CD4-positive, alpha-beta T cell (primary cell): ENCODE data around the gene TAF11L8. TPM values are rescaled to one million over a fixed set of nuclear protein-coding genes. Genes with fewer than 3 reads are reported as not detected.
"Not testable (repeated sequence)": the region's sequence is repeated elsewhere in the genome, so short reads cannot be mapped to it uniquely, and the experiment has no call there.

Experiments
- ATAC-seq: fragments of 200-7000 bp; cut with Tn5 transposase; one replicate; pipeline ENCODE4 v1.10.0; 2022; ENCODE audit warnings: mild to moderate bottlenecking; ENCODE audit not compliant: poor library complexity
- CTCF ChIA-PET: fragments of 350-600 bp; sonication (Branson Sonifier 250); formaldehyde crosslinking; loops from one replicate; lab custom pipeline; 2021; ENCODE audit warnings: antibody characterized with exemption, inconsistent platforms; lab: Charles Lee
- POLR2A ChIA-PET: fragments of 350-600 bp; sonication (Branson Sonifier 250); formaldehyde crosslinking; loops from one replicate; lab custom pipeline; 2021; ENCODE audit warnings: antibody characterized with exemption, inconsistent platforms; lab: Charles Lee
- DNase-seq, 14 experiments: peaks; one replicate each; pipeline ENCODE4 v3.0.0-alpha.2; 2013 to 2020; ENCODE audit warnings: mixed read lengths in 2 of 14
- H3K27ac ChIP-seq, 2 donors: one replicate each; pipeline versions ENCODE4 v1.5.1 to v1.7.0; 2013; ENCODE audit warnings: low read length in 2 of 2, low read depth in 1 of 2, mild to moderate bottlenecking in 1 of 2
- H3K27me3 ChIP-seq, 2 experiments: 1 replicate in 1 of 2; 2 replicates in 1 of 2; pipeline versions ENCODE4 v1.6.1 to v1.7.0; 2013; ENCODE audit warnings: low read length in 2 of 2, control low read depth in 1 of 2, mild to moderate bottlenecking in 1 of 2, moderate library complexity in 1 of 2; ENCODE audit not compliant: insufficient read depth in 2 of 2, control insufficient read depth in 1 of 2
- H3K36me3 ChIP-seq: one replicate; pipeline ENCODE4 v1.6.1; 2013; ENCODE audit warnings: low read length, control low read depth; ENCODE audit not compliant: insufficient read depth
- H3K4me1 ChIP-seq: one replicate; pipeline ENCODE4 v1.6.1; 2013; ENCODE audit warnings: low read length, control low read depth; ENCODE audit not compliant: insufficient read depth
- H3K4me3 ChIP-seq: one replicate; pipeline ENCODE4 v1.5.1; 2013; ENCODE audit warnings: mild to moderate bottlenecking, low read length, moderate library complexity
- H3K9me3 ChIP-seq, 2 experiments: 1 replicate in 1 of 2; 2 replicates in 1 of 2; pipeline versions ENCODE4 v1.6.1 to v1.7.0; 2013; ENCODE audit warnings: low read length in 2 of 2, mild to moderate bottlenecking in 2 of 2, control low read depth in 1 of 2, moderate library complexity in 1 of 2; ENCODE audit not compliant: control insufficient read depth in 1 of 2, insufficient read depth in 1 of 2
- H3K27ac Mint-ChIP-seq: one replicate; pipeline ENCODE4 v1.8.0; 2020; ENCODE audit warnings: mixed read lengths
- H3K27me3 Mint-ChIP-seq: one replicate; pipeline ENCODE4 v1.8.0; 2021; ENCODE audit warnings: mixed read lengths
- H3K36me3 Mint-ChIP-seq: one replicate; pipeline ENCODE4 v1.8.0; 2021; ENCODE audit warnings: low read depth, mixed read lengths
- H3K4me1 Mint-ChIP-seq: one replicate; pipeline ENCODE4 v1.8.0; 2021; ENCODE audit warnings: low read depth, mixed read lengths
- H3K4me3 Mint-ChIP-seq: one replicate; pipeline ENCODE4 v1.8.0; 2020; ENCODE audit warnings: mild to moderate bottlenecking, mixed read lengths
- H3K9me3 Mint-ChIP-seq: one replicate; pipeline ENCODE4 v1.8.0; 2020; ENCODE audit warnings: mixed read lengths
- CTCF ChIP-seq: fragments of 200-600 bp; IDR thresholded peaks from one replicate; pipeline ENCODE4 v1.8.0; 2022; ENCODE audit warnings: antibody characterized with exemption, mild to moderate bottlenecking
- intact Hi-C, 2 experiments: fragments of 100-400 bp; cut with DNase I in 1 of 2; cut with micrococcal nuclease in 1 of 2; formaldehyde crosslinking; loops; one replicate each; pipeline versions ENCODE4 v1.15.1 to v1.9.0; 2023 to 2025; cut with DNase I, micrococcal nuclease
- total RNA-seq, 174 experiments: library from RNA in 2 of 174; stranded (reverse) in 2 of 174; gene quantifications; one replicate each; pipeline ENCODE4 v1.2.3 and lab custom pipeline; 2021 to 2026

Gene TAF11L8
- total RNA-seq, 2 experiments from 2014 or later, result not detected

GRCh38 chr5:17604951-17605350 lies 14.2 kb upstream of the TAF11L8 start:
- ChIA-PET CTCF (no interaction called here), POLR2A (no interaction called here)
- H3K27me3 Mint-ChIP-seq, result no peaks in the 10 kb centered on the region
- no peaks in the 10 kb centered on the region for H3K27me3 ChIP-seq
- no peak for DNase-seq
- no peak overlapping the region for H3K27ac ChIP-seq
- H3K36me3 Mint-ChIP-seq, result no peaks in the 10 kb centered on the region
- no peak overlapping the region for H3K4me3 ChIP-seq
- ATAC-seq, result no peak
- H3K36me3 ChIP-seq, result no peaks in the 10 kb centered on the region
- H3K27ac Mint-ChIP-seq, result no peak overlapping the region
- H3K4me1 ChIP-seq, result no peaks in the 10 kb centered on the region
- intact Hi-C loops, result no loop called here
- no peaks in the 10 kb centered on the region for H3K9me3 Mint-ChIP-seq
- H3K9me3 ChIP-seq, result peaks cover 0 to 15% of the 10 kb centered on the region in 2 experiments
- H3K4me1 Mint-ChIP-seq, result no peaks in the 10 kb centered on the region
- H3K4me3 Mint-ChIP-seq, result no peak overlapping the region
- TF ChIP-seq CTCF, result no peak

GRCh38 chr5:17603880-17604279 lies 13.1 kb upstream of the TAF11L8 start, which contains the start of gene TAF11L11:
TSS of gene TAF11L11 (plus strand) at chr5:17604183.
- H3K27ac ChIP-seq, CTCF ChIA-PET, H3K36me3 ChIP-seq, H3K4me3 ChIP-seq, DNase-seq, H3K27ac Mint-ChIP-seq, intact Hi-C loops, H3K9me3 Mint-ChIP-seq, ATAC-seq, H3K36me3 Mint-ChIP-seq, H3K4me1 ChIP-seq, POLR2A ChIA-PET, H3K27me3 ChIP-seq, H3K27me3 Mint-ChIP-seq, H3K4me3 Mint-ChIP-seq, H3K4me1 Mint-ChIP-seq: not testable (repeated sequence)
- H3K9me3 ChIP-seq, result peaks cover 0 to 10% of the 10 kb centered on the region in 2 experiments

GRCh38 chr5:17597728-17598127 lies 7.0 kb upstream of the TAF11L8 start, which contains the start of gene TAF11L10:
TSS of gene TAF11L10 (minus strand) at chr5:17597828.
- intact Hi-C loops, H3K36me3 Mint-ChIP-seq, H3K27me3 Mint-ChIP-seq, H3K27ac ChIP-seq, H3K27ac Mint-ChIP-seq, H3K4me1 ChIP-seq, POLR2A ChIA-PET, H3K36me3 ChIP-seq, H3K4me3 Mint-ChIP-seq, H3K27me3 ChIP-seq, H3K9me3 Mint-ChIP-seq, DNase-seq, ATAC-seq, H3K9me3 ChIP-seq, H3K4me3 ChIP-seq, H3K4me1 Mint-ChIP-seq, CTCF ChIA-PET: not testable (repeated sequence)

GRCh38 chr5:17594255-17594654 lies 3.5 kb upstream of the TAF11L8 start, which contains the start of gene TAF11L9:
TSS of gene TAF11L9 (minus strand) at chr5:17594394.
- CTCF ChIA-PET, result not testable (repeated sequence)

GRCh38 chr5:17585658-17586057 lies 5.1 kb downstream of the TAF11L8 start, which contains the start of gene TAF11L7:
TSS of gene TAF11L7 (minus strand) at chr5:17585758.
- H3K4me1 Mint-ChIP-seq, H3K36me3 ChIP-seq, H3K4me1 ChIP-seq, H3K27ac ChIP-seq, H3K4me3 Mint-ChIP-seq, H3K9me3 ChIP-seq, ATAC-seq, DNase-seq, CTCF ChIA-PET, H3K9me3 Mint-ChIP-seq, H3K27me3 ChIP-seq, H3K4me3 ChIP-seq, H3K27me3 Mint-ChIP-seq, H3K36me3 Mint-ChIP-seq, POLR2A ChIA-PET, intact Hi-C loops, H3K27ac Mint-ChIP-seq: not testable (repeated sequence)

More at GRCh38 chr5:17594255-17594654, 3.5 kb upstream of the TAF11L8 start, which contains the start of gene TAF11L9:
- H3K27ac ChIP-seq, DNase-seq, H3K4me1 Mint-ChIP-seq, ATAC-seq, H3K36me3 ChIP-seq, H3K4me1 ChIP-seq, H3K9me3 ChIP-seq, H3K9me3 Mint-ChIP-seq, H3K4me3 Mint-ChIP-seq, H3K4me3 ChIP-seq, POLR2A ChIA-PET, H3K27me3 Mint-ChIP-seq, H3K36me3 Mint-ChIP-seq, H3K27ac Mint-ChIP-seq, H3K27me3 ChIP-seq, intact Hi-C loops: not testable (repeated sequence)
